Stimulated activated CD4-positive, alpha-beta T cell treated with anti-CD3 and anti-CD28 coated beads, Interleukin-12 subunit alpha, Interleukin-12 subunit beta, amount 100 ng/mL, for 48 hours (primary cell): Measurements from ENCODE around the gene MRPL44.

Experiments
- DNase-seq, 3 donors: peaks; one replicate each; pipeline ENCODE4 v3.0.0-alpha.2; 2020; ENCODE audit warnings: low read depth in 2 of 3, low spot score in 1 of 3

The MRPL44 gene

GRCh38 chr2:223957092-223957851 lies at the start of gene MRPL44:
Gene MRPL44, plus strand, starts transcription at chr2:223957463. Its CDS starts 10 bp downstream, at chr2:223957473.
- DNase-seq = peak; percentile 93 to 98 (median 96)

- no peak for DNase-seq
Observed at GRCh38 chr2:223908304-223908998, 48.8 kb upstream of the MRPL44 start.

- DNase-seq = no peak
Observed at GRCh38 chr2:223909001-223909741, 48.1 kb upstream of the MRPL44 start.

- DNase-seq = no peak
Observed at GRCh38 chr2:223914324-223914723, 42.9 kb upstream of the MRPL44 start.

- no peak for DNase-seq
Observed at GRCh38 chr2:223915071-223915470, 42.2 kb upstream of the MRPL44 start.

GRCh38 chr2:223916181-223916920 lies 40.9 kb upstream of the MRPL44 start:
- no peak for DNase-seq

- no peak for DNase-seq
Observed at GRCh38 chr2:223918671-223919134, 38.6 kb upstream of the MRPL44 start.

- DNase-seq = no peak
Observed at GRCh38 chr2:223920109-223920508, 37.2 kb upstream of the MRPL44 start.

- no peak for DNase-seq
Observed at GRCh38 chr2:223921204-223921603, 36.1 kb upstream of the MRPL44 start.

- DNase-seq = no peak
Observed at GRCh38 chr2:223922308-223922707, 35.0 kb upstream of the MRPL44 start.

GRCh38 chr2:223923976-223924375 lies 33.3 kb upstream of the MRPL44 start:
- DNase-seq = no peak

GRCh38 chr2:223925106-223925505 lies 32.2 kb upstream of the MRPL44 start:
- no peak for DNase-seq

- DNase-seq = no peak
Observed at GRCh38 chr2:223928113-223929006, 28.9 kb upstream of the MRPL44 start.

- DNase-seq = no peak
Observed at GRCh38 chr2:223929571-223930102, 27.6 kb upstream of the MRPL44 start.

- no peak for DNase-seq
Observed at GRCh38 chr2:223930103-223930976, 26.9 kb upstream of the MRPL44 start.

GRCh38 chr2:223932816-223933800 lies 24.2 kb upstream of the MRPL44 start:
- no peak for DNase-seq

GRCh38 chr2:223934870-223935269 lies 22.4 kb upstream of the MRPL44 start:
- no peak for DNase-seq
